HG03196 (cell line): Measurements from ENCODE around the gene FNBP1.
A peak's percentile ranks its signal among the peaks of the same experiment; 100 is the strongest.

ENCODE experiments used
- ATAC-seq: cut with Tn5 transposase; IDR thresholded peaks from one replicate; pipeline ENCODE4 v1.9.1; 2021; ENCODE audit not compliant: unreplicated experiment

Gene FNBP1

DNA sequence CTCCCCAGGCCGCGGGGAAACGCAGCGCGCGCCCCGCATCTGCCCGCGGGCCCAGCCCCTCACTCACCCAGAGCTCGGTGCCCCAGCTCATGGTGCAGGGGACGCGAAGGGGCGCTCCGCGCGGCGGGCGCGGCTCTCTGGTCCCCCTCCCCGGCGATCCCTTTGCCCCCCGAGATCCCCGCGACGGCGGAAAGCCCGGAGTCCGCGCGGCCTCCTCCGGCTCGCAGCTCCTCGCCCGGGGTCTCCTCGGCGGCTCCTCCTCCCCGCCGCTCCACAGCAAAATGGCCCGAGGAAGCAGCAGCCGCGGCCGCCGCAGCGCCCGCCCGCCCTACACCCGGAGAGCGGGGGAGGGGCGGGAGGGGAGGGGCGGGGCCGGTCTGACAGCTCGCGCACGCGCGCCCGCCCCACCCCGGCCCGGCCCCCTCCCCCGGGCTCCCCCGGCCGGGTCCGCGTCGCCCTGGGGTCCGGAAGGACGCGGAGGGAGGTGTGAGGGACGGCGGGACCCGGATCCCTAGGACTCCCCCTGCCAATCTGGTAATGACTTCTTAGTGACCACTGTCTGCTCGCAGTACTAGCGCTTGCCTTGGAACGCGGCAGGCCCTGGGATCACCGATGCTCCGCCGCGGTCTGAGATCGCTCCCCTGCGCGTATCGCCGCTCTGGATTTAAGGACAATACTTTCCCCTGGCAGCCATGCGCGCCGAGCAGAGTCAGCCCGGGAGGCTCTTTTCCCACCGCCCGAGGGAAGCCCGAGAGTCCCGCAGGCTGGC lies at the start of gene FNBP1:
Gene FNBP1, minus strand, starts transcription at position 305 of the 769 bp plus-strand sequence. Its CDS starts 214 bp downstream, at position 91.
- peak; percentile 33 for ATAC-seq

DNA sequence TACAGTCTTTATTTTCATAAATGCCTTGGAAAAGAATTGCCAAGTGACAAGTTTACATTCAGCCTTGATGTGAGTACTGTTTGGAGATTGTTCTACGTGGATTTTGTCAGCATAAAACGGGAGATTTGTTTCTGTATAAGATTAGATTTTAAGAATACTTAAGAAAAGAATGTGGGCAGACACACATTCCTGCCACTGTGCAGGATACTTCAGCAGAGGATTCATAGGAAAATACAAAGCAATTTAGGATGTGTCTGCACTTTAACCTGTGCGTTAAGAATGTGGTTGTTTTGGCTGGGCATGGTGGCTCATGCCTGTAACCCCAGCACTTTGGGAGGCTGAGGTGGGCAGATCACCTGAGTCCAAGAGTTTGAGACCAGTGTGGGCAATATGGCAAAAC lies 47.9 kb upstream of the FNBP1 start:
- no peak for ATAC-seq

DNA sequence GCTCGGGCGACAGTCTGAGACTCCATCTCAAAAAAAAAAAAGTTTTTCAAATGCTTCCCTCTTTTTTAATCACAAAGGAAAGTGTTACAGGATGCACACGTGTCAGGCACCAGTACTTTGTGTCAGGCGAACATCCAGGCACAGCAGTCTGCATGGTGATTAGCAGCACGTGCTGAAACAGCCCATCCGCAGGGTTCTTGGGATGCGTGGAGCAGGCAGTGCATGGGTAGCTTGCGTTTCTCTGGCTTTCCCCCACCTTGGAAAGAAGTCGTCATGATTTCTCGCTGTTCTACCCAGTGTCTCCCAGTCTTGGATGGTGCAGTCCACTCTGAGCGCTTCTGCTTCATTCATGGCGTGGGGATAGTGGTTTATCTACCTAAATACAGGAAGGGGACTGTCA lies 46.2 kb upstream of the FNBP1 start:
- no peak for ATAC-seq

DNA sequence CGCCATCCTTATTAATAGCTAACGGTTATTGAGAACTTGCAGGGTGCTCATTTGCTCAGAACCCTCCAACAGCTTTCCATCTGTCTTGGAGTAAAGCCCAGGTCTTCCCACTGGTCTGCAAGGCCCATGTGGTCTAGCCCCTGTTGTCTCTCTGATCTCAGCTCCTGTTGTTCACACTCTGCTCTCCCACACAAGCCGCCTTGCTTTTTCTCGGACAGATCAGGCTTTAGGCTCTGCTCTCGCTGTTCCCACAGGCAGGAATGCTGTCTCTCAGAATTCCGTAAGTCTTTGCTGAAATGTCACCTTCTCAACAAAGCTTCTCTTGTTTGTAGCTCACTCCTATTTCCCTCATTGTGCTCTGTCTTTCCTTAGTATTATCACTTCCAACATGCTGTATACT lies 45.1 kb upstream of the FNBP1 start:
- ATAC-seq, result no peak

DNA sequence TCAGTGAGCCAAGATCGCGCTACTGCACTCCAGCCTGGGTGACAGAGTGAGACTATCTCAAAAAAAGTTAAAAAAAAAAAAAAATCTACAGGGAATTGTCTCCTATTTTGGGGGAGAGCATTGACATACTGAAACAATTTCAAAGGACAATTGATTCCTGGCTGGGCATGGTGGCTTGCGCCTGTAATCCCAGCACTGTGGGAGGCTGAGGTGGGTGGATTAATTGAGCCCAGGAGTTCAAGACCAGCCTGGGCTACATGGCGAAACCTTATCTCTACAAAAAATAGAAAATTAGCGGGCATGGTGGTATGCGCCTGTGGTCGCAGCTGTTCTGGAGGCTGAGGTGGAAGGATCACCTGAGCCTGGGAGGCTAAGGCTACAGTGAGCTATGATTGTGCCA lies 41.3 kb upstream of the FNBP1 start:
- ATAC-seq, result no peak

DNA sequence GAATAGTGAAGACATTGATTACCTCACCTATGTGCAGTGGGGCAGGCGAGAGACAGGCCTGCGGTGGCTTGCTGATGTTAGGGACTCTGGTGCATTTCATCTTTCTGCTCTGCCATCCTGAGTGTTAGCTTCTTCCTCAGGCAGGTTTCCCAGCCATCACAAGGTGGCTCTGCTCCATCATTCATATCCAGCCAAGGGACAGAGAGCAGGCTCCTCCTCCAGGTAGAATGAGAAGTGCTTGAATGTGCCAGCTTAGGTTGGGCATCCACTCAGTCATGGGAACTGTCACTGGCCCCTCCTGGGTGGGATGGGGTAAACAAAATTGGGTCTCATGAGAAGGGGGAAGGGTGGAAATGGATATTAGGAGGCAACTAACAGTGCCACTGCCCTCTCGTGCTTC lies 35.6 kb upstream of the FNBP1 start:
- ATAC-seq, result no peak

DNA sequence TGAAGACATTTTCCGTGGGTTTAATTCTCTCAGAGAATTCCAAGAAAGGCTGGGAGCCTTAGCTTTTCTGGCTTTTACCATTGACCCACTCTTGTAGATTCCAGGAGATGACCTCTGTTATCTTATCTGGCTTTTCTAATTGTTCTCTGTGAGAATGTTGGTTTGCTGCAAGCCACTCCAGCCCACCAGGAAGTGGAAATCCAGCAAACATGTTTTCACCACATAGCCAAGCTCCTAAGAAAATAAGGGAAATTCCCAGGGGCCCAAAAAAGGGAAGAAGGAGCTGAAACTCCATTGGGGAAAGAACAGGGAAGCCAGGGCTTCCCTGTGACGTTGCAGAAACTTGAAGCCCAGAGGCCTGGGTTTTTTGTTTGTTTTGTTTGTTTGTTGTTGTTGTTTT lies 30.4 kb upstream of the FNBP1 start:
- ATAC-seq, result no peak

DNA sequence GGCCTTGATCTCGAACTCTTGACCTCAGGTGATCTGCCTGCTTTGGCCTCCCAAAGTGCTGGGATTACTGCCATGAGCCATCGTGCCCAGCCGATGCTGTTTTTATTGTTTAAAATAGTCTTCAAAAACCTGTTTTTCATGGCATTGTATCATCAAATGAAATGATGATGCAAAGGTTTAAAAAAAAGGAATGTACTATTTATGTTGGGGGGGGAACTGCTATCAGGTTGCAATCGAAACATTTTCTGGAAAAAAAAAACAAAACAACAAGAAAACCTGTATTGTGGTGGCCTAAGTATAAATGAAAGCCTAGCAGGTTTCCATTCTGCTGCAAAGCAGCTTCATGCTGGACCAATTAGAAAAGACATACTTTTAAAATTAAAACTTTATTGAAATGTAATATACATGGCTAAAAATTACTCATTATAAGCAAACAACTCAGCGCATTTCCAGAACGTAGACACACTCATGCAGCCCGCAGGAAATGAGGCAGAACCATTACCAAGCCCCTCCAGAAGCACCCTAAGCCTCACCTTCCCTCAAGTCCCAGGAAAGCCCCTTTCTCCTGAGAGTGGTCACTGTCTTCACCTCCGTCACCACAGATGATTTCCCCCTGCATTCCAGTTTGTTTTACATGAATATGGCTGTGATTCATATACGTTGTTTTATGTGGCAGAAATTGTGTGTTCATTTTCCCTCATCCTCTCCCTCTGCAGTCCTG lies 29.7 kb upstream of the FNBP1 start:
- peak; percentile 48 for ATAC-seq

DNA sequence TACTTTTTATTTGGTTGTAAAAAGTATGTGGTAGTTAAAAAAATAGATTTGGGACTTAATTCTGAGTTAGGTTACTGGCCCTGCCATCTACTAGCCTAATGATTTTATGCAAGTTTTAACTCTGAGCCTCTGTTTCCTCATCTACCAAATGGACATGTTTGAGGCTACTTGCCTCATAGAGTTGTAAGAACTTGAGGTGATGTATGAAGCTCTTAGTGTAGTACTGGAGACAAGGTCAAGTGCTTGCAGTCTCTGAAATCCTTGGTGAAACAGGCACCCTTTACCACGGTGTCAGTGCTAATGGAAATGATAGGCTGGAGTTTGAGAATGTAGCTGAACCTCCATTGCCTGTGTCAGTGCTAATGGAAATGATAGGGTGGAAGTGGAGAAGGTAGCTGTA lies 26.1 kb upstream of the FNBP1 start:
- no peak for ATAC-seq

DNA sequence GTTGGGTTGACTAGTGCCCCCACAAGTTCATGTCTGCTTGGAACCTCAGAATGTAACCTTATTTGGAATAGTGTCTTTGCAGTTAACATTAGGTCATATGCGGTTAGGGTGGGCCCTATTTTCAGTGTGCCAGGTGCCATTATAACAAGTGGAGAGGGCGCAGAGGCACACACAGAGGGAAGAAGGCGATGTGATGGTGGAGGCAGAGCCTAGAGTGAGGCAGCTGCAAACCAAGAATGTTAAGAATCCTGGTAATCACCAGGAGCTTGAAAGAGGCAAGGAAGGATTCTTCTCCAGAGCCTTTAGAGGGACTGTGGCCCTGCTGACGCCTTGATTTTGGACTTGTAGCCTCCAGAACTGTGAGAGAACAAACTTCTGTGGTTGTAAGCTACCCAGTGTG lies 21.6 kb upstream of the FNBP1 start:
- no peak for ATAC-seq

DNA sequence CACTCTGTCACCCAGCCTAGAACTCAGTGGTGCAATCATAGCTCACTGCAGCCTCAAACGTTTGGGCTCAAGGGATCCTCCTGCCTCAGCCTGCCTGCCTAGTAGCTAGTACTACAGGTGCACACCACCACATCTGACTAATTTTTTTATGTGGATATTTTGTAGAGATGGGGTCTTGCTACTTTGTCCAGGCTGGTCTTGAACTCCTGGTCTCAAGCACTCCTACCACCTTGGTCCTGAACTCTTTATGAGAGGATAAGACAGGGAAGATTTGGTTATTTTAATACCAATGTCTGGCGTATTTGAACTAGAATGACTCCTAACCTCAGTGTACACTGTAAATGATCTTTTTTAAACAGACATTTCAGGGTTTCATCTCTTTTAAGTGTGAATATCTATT lies 19.8 kb upstream of the FNBP1 start:
- no peak for ATAC-seq

DNA sequence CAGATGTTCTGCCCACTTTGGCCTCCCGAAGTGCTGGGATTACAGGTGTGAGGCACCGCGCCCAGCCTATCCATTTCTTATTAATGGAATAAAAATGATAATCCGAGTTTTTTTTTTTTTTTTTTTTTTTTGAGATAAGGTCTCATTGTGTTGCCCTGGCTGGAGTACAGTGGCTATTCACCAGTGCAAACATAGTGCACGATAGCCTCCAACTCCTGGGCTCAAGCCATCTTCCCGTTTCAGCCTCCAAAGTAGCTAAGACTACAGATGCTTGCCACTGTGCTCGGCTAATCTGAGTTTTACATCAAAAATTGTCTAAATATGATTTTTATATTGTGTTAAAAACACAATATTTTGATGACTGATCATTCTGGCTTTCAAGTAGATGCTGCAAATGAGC lies 17.3 kb upstream of the FNBP1 start:
- no peak for ATAC-seq

DNA sequence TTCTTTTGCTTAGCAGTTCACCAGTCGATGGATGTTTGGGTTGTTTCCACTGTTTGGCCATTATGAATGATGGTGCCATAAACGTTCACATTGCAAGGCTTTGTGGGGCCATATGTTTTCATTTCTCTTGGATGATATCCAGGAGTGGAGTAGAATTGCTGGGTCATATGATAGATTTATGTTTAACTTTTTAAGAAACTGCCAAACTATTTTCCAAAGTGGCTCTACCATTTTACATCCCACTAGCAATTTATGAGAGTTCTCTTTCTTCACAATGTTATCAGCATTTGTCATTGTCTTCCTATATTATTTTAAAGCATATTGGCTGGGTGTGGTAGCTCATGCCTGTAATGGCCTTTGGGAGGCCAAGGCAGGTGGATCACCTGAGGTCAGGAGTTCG lies 15.9 kb upstream of the FNBP1 start:
- ATAC-seq, result no peak

DNA sequence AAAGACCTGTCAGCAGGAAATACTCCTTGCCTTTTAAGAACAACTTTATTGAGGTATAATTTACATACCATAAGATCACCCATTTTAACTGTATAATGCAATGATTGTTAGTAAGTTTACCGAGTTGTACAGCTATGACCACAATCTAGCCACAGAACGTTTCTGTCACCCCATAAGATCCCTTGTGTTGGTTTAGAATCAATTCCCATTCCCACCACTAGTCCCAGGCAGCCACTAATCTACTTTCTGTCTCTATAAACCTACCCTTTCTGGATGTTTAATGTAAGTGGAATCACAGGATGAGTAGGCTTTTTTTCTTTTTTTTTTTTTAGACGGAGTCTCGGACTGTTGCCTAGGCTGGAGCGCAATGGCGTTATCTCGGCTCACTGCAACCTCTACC lies 15.2 kb upstream of the FNBP1 start:
- no peak for ATAC-seq

DNA sequence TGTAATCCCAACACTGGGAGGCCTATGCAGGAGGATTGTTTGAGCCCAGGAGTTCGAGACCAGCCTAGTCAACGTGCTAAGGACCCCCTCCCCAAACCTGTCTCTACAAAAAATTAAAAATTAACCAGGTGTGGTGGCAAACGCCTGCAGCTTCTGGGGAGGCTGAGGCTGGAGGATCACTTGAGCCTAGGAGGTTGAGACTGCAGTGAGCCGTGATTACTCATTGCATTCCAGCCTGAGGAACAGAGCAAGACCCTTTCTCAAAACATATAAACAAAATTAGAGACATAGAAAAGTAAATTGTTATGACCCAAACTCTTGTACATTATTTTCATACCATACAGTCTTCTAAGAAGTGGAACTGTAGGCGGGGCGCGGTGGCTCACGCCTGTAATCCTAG lies 11.8 kb upstream of the FNBP1 start:
- no peak for ATAC-seq

DNA sequence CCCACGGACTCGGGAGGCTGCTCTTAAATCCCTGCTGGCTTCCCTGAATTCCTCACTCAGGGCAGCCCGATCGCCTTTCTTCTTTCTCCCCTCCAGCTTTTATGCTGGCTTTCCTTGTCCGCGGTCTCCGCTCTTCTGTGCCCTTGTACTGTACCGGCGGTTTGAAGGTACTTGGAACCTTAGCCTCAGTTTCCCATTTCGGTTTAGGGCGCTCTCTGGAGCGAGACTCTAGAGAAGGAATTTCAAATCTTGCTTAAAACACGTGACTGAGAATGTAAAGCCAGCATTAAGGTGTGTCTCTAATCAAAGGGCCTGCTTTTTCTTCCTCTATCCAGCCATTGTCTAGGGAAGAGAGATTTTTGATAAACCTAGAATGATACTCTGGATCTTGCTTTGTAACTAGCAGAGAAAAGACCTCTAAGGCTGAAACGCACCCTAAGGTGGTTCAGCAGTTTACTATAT lies 11.4 kb upstream of the FNBP1 start:
- ATAC-seq, result no peak

DNA sequence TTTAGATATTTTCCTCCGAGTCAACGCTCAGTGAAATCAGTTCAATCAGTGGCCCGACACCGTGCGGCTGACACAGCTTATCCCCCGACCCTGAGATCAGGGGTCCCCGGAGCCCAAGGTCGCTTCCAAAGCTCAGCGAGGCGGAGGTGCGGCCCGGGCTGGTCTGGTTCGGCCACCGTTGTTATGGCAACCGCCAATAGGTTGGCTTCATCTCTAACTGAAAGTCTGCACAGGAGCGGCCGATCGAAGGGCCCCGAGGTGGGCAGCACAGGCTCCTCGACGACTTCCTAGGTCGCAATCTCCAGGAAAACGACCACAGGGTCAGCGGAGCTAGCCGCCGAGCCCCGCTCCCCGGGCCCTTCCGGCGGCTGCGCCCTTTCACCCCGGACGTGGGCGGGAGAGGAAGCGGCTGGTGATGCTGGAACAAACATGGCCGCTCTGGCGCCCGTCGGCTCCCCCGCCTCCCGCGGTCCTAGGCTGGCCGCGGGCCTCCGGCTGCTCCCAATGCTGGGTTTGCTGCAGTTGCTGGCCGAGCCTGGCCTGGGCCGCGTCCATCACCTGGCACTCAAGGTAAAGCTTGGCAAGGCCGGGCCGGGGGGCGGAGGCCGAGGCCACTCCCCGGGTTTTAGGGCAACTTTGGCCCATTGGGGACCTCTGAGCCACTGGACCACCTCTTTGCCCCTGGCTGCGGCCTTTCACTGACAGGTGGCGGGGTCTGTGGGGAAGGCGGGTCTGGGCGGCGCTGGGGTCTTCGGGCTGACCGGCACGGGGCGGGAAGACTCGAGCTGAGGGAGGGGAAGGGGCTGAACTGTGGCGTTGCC lies 10.7 kb upstream of the FNBP1 start, which contains the start of gene GPR107:
Gene GPR107, plus strand, starts transcription at position 403 of the 821 bp plus-strand sequence. Its CDS starts 27 bp downstream, at position 430.
- peak; percentile 82 for ATAC-seq

DNA sequence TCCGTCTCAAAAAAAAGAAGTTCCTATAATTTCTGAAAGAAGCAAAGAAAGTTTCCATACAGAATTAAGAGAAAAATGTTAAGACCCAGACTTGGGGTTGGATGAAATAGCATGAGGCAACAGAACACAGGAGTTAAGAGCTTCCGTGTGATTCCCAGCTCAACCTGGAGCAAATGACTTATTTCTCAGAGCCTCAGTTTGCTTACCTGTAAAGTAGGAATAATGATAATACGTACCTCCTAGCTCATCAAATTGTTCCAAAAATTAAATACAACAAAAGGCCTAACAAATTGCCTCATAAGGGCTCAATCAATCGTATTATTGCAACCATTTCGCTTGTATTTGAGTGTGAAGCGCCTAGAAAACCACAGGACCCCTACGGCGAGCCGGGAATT lies 10.1 kb upstream of the FNBP1 start:
- no peak for ATAC-seq

DNA sequence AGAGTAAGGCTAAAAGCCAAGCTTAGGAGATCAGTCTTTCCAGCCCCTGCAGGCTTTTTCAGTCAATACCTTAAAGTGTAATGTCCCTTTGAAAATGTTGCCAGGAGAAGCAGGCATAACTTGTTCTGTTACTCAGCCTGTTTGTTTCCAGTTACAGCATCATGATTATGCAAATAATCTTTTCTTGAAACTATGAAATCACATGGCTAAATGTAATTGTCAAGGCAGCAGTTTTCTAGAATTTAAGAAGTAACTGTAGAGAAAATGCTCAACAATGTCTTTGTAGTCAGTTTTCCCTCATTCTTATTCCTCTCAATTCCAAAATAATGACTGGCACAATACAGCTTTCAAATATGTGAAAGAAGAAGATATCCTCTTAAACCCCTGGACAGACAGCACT lies 8.9 kb upstream of the FNBP1 start:
- no peak for ATAC-seq

DNA sequence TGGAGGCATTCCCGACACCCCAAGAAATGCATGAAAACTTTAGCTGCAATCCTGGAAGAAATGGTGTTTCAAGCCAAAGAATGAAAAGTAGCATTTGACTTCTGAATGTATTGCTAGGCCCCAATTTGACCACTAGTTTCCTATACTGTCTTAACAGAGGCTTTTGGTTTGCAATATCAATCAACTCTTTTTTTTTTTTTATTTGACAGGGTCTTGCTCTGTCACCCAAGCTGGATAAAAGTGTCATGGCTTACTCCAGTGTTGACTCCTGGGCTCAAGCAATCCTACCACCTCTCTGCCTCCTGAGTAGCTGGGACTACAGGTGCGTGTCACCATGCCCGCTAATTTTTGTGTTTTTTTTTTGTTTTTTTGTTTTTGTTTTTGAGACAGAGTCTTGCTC lies 7.5 kb upstream of the FNBP1 start:
- no peak for ATAC-seq

DNA sequence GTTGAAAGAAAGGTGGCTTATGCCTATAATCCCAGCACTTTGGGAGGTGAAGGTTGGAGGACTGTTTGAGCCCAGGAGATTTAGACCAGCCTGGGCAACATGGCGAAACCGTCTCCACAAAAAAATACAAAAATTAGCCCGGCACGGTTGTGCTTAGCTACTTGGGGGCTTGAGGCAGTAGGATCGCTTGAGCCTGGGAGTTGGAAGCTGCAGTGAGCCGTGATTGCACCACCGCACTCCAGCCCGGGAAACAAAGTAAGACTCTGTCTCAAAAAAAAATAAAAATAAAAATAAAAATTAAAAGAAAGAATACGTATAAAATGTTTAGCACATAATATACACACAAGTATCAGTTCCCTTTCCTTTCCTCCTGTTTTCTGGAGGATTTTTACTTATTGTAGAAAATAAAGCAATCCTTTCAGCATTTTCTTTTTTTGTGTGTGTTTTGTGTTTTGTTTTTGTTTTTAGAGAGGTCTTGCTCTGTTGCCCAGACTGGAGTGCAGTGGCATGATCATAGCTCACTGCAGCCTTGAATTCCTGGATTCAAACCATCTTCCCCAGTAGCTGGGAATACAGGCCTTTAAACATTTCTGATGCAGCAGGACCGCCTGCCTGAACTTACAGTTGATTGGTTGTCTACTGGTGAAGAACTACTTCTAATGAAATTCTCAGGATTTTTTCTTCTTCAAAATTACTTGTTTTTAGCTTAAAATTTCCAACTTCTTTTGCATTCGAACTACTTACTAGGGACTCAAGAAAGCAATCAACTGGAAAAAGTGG lies 6.6 kb upstream of the FNBP1 start:
- no peak for ATAC-seq
